Cardiac muscle cell (in vitro differentiated cells and primary cell): ENCODE results near the gene CACNA1C. TPM values are rescaled to one million over a fixed set of nuclear protein-coding genes. Genes with fewer than 3 reads are reported as not detected.

Experiments
- DNase-seq, 2 donors: peaks; one replicate each; pipeline versions ENCODE4 v3.0.0 to v3.0.0-alpha.2; 2010 to 2017; ENCODE audit warnings: low read depth in 1 of 2, low spot score in 1 of 2
- H3K27ac ChIP-seq: fragments of 200-600 bp; sonication (generic); 2 replicates; pipeline ENCODE4 v1.5.1; 2016
- H3K27me3 ChIP-seq: fragments of 200-600 bp; sonication (generic); 2 replicates; pipeline ENCODE4 v1.6.0; 2016; ENCODE audit warnings: control low read depth
- H3K36me3 ChIP-seq: fragments of 200-600 bp; sonication (generic); 2 replicates; pipeline ENCODE4 v1.5.1; 2016; ENCODE audit warnings: control low read depth
- H3K4me1 ChIP-seq: fragments of 200-600 bp; sonication (generic); 2 replicates; pipeline ENCODE4 v1.8.1; 2017; ENCODE audit warnings: low read depth, mild to moderate bottlenecking, mixed run types
- H3K4me3 ChIP-seq: fragments of 200-600 bp; sonication (generic); 2 replicates; pipeline ENCODE4 v1.5.1; 2016; ENCODE audit warnings: mild to moderate bottlenecking
- H3K9me3 ChIP-seq: fragments of 200-600 bp; sonication (generic); 2 replicates; pipeline ENCODE4 v1.5.1; 2017; ENCODE audit warnings: low read depth, mild to moderate bottlenecking, control low read depth
- CTCF ChIP-seq: IDR thresholded peaks from 2 replicates; pipeline ENCODE4 v1.5.1; 2012; ENCODE audit warnings: low read depth, mild to moderate bottlenecking, low read length
- polyA plus RNA-seq: library from polyadenylated mRNA; unstranded; fragments of >200 nt; fragmentation: Nextera tagmentation; extraction: Ambion mirVana; gene quantifications from 2 replicates; pipeline ENCODE4 v1.2.1, GENCODE V29; 2016
- total RNA-seq: library from RNA; depleted of rRNA; stranded (reverse); fragments of >200 nt; gene quantifications from 2 replicates; pipeline ENCODE4 v1.2.3, GENCODE V29; 2016

The CACNA1C gene
- total and polyA plus RNA-seq, 2 experiments from 2014 or later, result 40.8 to 77.8 TPM

GRCh38 chr12:2229661-2230539 is 177.1 kb downstream of the CACNA1C start:
- no peaks in the 10 kb centered on the region for H3K27me3 ChIP-seq
- H3K9me3 ChIP-seq, result no peaks in the 10 kb centered on the region
- H3K4me3 ChIP-seq, result no peak overlapping the region
- peak; percentile 27 for TF ChIP-seq CTCF
- DNase-seq, result no peak
- H3K4me1 ChIP-seq, result peaks cover 6% of the 10 kb centered on the region
- no peaks in the 10 kb centered on the region for H3K36me3 ChIP-seq
- H3K27ac ChIP-seq, result no peak overlapping the region

- H3K36me3 ChIP-seq, result no peaks in the 10 kb centered on the region
- no peak overlapping the region for H3K4me3 ChIP-seq
- no peak for TF ChIP-seq CTCF
- H3K27ac ChIP-seq, result no peak overlapping the region
- DNase-seq, result peak in 1 of 2 donors; percentile 62
- no peaks in the 10 kb centered on the region for H3K27me3 ChIP-seq
- no peaks in the 10 kb centered on the region for H3K9me3 ChIP-seq
- peaks cover 5% of the 10 kb centered on the region for H3K4me1 ChIP-seq
Observed at GRCh38 chr12:2231011-2231595, 178.3 kb downstream of the CACNA1C start.

DNA sequence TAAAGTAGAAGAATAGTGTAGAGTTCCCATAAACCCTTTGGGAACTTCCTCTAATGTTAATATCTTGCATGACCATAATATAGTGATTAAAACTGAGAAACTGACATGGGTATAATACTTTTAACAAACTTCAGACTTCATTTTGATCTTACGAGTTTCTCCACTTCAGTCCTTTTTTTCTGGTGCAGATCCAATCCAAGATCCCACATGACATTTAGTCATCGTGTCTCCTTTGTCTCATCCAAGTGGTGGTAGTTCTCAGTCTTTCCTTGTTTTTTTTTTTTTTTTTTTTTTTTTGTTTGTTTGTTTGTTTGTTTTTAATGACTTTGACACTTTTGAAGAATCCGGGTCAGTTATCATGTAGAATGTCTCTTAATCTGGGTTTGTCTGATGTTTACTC is 179.2 kb downstream of the CACNA1C start:
- Histone ChIP-seq H3K36me3 (no peaks in the 10 kb centered on the region), H3K4me3 (no peak overlapping the region), H3K27me3 (no peaks in the 10 kb centered on the region), H3K9me3 (no peaks in the 10 kb centered on the region), H3K4me1 (no peaks in the 10 kb centered on the region), H3K27ac (no peak overlapping the region)
- DNase-seq, result no peak
- TF ChIP-seq CTCF, result no peak

DNA sequence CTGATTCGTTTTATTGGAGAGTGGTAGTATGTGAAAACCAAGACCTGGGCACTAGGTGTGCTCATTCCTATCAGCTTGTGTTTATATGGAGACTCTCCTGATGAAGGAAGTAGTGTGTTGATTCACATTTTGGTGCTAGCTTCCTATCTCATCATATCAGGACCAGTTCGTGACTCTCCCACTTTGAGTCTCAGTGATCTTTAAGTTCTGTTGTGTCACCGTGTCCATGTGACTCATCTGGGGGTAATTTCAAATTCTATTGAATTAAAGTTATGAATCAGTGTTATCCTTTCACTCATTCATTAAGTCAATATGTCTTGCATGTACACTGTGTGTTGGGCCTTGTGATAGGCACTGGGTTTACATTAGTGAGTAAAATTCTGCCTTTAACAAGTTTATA is 180.2 kb downstream of the CACNA1C start:
- H3K4me3 ChIP-seq, result no peak overlapping the region
- no peaks in the 10 kb centered on the region for H3K9me3 ChIP-seq
- TF ChIP-seq CTCF, result no peak
- peaks cover 3% of the 10 kb centered on the region for H3K4me1 ChIP-seq
- no peaks in the 10 kb centered on the region for H3K36me3 ChIP-seq
- H3K27me3 ChIP-seq, result no peaks in the 10 kb centered on the region
- H3K27ac ChIP-seq, result no peak overlapping the region
- DNase-seq, result no peak

- Histone ChIP-seq H3K4me1 (peaks cover 14% of the 10 kb centered on the region), H3K4me3 (no peak overlapping the region), H3K9me3 (no peaks in the 10 kb centered on the region), H3K36me3 (no peaks in the 10 kb centered on the region), H3K27ac (no peak overlapping the region), H3K27me3 (no peaks in the 10 kb centered on the region)
- no peak for TF ChIP-seq CTCF
- no peak for DNase-seq
Observed at GRCh38 chr12:2234091-2234490, 181.3 kb downstream of the CACNA1C start.
